Islet precursor cell (in vitro differentiated cells): ENCODE results near the gene MRPL11.

Experiments
- DNase-seq: peaks from one replicate; pipeline ENCODE4 v3.0.0-alpha.2; 2018

MRPL11 gene

DNA sequence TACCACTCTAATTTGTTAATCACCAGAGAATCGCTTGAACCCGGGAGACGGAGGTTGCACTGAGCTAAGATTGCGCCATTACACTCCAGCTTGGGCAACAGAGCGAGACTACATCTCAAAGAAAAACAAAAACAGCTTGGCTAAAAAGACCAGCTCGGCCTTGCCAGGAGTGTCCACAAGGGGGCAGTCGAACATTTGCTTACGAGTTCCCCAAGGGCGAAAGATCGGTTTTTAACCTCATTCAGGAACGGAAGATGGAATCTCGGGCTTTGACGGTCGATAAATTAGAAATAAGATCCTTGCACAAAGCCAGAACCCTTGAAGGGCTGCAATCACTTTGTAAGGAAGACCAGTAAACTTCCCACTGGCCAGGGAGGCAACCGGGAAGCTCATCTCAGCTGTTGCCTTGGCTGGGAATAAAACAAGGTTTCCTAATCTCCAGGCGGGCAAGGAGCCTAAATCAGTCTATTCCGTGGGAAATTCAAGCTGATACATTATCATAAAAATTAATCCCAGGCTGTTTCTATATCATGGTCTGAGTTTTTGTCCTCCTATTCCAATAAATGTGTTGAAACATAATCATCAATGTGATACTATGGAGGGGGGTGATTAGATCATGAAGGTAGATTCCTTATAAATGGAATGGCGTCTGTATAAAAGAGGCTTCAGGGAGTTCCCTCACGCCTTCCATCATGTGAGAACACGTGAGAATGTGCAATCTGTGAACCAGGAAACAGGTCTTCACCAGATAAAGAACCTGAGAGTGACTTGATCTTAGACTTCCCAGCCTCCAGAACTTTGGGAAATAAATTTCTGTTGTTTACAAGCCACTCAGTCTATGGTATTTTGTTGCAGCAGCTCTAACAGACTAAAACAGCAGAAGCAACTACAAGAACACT is 52.2 kb downstream of the MRPL11 start:
- DNase-seq, result peak; percentile 90
